Stimulated activated CD4-positive, alpha-beta T cell treated with anti-CD3 and anti-CD28 coated beads, Interleukin-1b, Interleukin-23, amount 100 ng/mL, for 24 hours (primary cell): Measurements from ENCODE around the gene GPR157.

Source experiments
- DNase-seq, 4 experiments: peaks; one replicate each; pipeline ENCODE4 v3.0.0-alpha.2; 2020; ENCODE audit warnings: low read depth in 4 of 4, low spot score in 1 of 4

GPR157 gene

GRCh38 chr1:9088807-9089206 is 40.1 kb downstream of the GPR157 start:
- no peak for DNase-seq

- DNase-seq = no peak
Observed at GRCh38 chr1:9087411-9088125, 41.3 kb downstream of the GPR157 start.

- DNase-seq = no peak
Observed at GRCh38 chr1:9086796-9087195, 42.1 kb downstream of the GPR157 start.

- no peak for DNase-seq
Observed at GRCh38 chr1:9086045-9086444, 42.9 kb downstream of the GPR157 start.

GRCh38 chr1:9085306-9085940 is 43.5 kb downstream of the GPR157 start:
- no peak for DNase-seq

GRCh38 chr1:9084906-9085305 is 44.0 kb downstream of the GPR157 start:
- no peak for DNase-seq

- DNase-seq = no peak
Observed at GRCh38 chr1:9081473-9081872, 47.4 kb downstream of the GPR157 start.

- no peak for DNase-seq
Observed at GRCh38 chr1:9080705-9081291, 48.1 kb downstream of the GPR157 start.

- no peak for DNase-seq
Observed at GRCh38 chr1:9079988-9080704, 48.8 kb downstream of the GPR157 start.

- no peak for DNase-seq
Observed at GRCh38 chr1:9078752-9079500, 50.0 kb downstream of the GPR157 start.

GRCh38 chr1:9078015-9078751 is 50.7 kb downstream of the GPR157 start:
- DNase-seq = no peak

- no peak for DNase-seq
Observed at GRCh38 chr1:9075022-9075421, 53.9 kb downstream of the GPR157 start.

- DNase-seq = no peak
Observed at GRCh38 chr1:9073143-9073542, 55.8 kb downstream of the GPR157 start.

GRCh38 chr1:9071554-9072235 is 57.2 kb downstream of the GPR157 start:
- DNase-seq = no peak

GRCh38 chr1:9070486-9070885 is 58.4 kb downstream of the GPR157 start:
- no peak for DNase-seq

GRCh38 chr1:9069326-9070100 is 59.4 kb downstream of the GPR157 start, which contains the start of gene SLC2A5:
Gene SLC2A5, minus strand, starts transcription at chr1:9069635. Its CDS starts 99 bp downstream, at chr1:9069536.
- no peak for DNase-seq

GRCh38 chr1:9068981-9069325 is 59.9 kb downstream of the GPR157 start:
- DNase-seq = no peak

GRCh38 chr1:9066945-9067807 is 61.7 kb downstream of the GPR157 start:
- no peak for DNase-seq
